GM20000 (cell line): ENCODE results near the gene PDIA2.

Experiments
- DNase-seq: peaks from one replicate; pipeline ENCODE4 v3.0.0; 2012; ENCODE audit warnings: low spot score
- CTCF ChIP-seq: IDR thresholded peaks from 2 replicates; pipeline ENCODE4 v1.5.1; 2012; ENCODE audit warnings: mild to moderate bottlenecking, control low read depth; ENCODE audit errors: extremely low read depth, missing control alignments

PDIA2 gene

GRCh38 chr16:290015-290680 lies 7.2 kb downstream of the PDIA2 start:
- no peak for DNase-seq
- no peak for TF ChIP-seq CTCF

- DNase-seq = no peak
- no peak for TF ChIP-seq CTCF
These were observed 7.9 kb downstream of the PDIA2 start for GRCh38 chr16:290681-291405.

GRCh38 chr16:291539-291938 lies 8.6 kb downstream of the PDIA2 start:
- TF ChIP-seq CTCF = no peak
- DNase-seq = no peak

- no peak for TF ChIP-seq CTCF
- DNase-seq = no peak
These were observed 10.2 kb downstream of the PDIA2 start for GRCh38 chr16:293043-293775.

GRCh38 chr16:296276-296675 lies 13.3 kb downstream of the PDIA2 start:
- no peak for TF ChIP-seq CTCF
- DNase-seq = no peak

- TF ChIP-seq CTCF = no peak
- DNase-seq = no peak
These were observed 14.0 kb downstream of the PDIA2 start for GRCh38 chr16:296806-297510.
